HepG2 (cell line): ENCODE measurements around the gene ATG9A. TPM values are rescaled to one million over a fixed set of nuclear protein-coding genes. Genes with fewer than 3 reads are reported as not detected.

Experiments
- ARID4A ChIP-seq: sonication (generic); formaldehyde crosslinking; IDR thresholded peaks from 2 replicates; pipeline ENCODE4 v1.5.0; 2020; ENCODE audit warnings: mild to moderate bottlenecking, missing genetic modification reagents, borderline replicate concordance
- CCDC6 ChIP-seq: sonication (generic); formaldehyde crosslinking; IDR thresholded peaks from 2 replicates; pipeline ENCODE4 v1.8.1; 2022; ENCODE audit warnings: mild to moderate bottlenecking, missing genetic modification reagents, moderate library complexity
- EHMT2 ChIP-seq: fragments of 200-600 bp; sonication (generic); IDR thresholded peaks from 2 replicates; pipeline ENCODE4 v1.7.0; 2017; ENCODE audit warnings: antibody characterized with exemption, low read depth, low read length, borderline replicate concordance
- JUND ChIP-seq: sonication (generic); formaldehyde crosslinking; IDR thresholded peaks from 2 replicates; pipeline ENCODE4 v1.8.0; 2022; ENCODE audit warnings: mild to moderate bottlenecking, missing genetic modification reagents
- NCOA5 ChIP-seq: sonication (generic); formaldehyde crosslinking; IDR thresholded peaks from 2 replicates; pipeline ENCODE4 v1.4.0; 2020; ENCODE audit warnings: missing genetic modification reagents
- PBX3 ChIP-seq: sonication (generic); formaldehyde crosslinking; IDR thresholded peaks from 2 replicates; pipeline ENCODE4 v1.8.1; 2023; ENCODE audit warnings: missing genetic modification reagents, inconsistent platforms, borderline replicate concordance
- RELA ChIP-seq: sonication (generic); formaldehyde crosslinking; IDR thresholded peaks from 2 replicates; pipeline ENCODE4 v1.4.0; 2020; ENCODE audit warnings: missing genetic modification reagents
- RXRB ChIP-seq: IDR thresholded peaks from 2 replicates; pipeline ENCODE4 v1.6.1; 2016; ENCODE audit warnings: borderline replicate concordance, missing genetic modification reagents, missing compliant biosample characterization
- SMARCE1 ChIP-seq: fragments of 450-650 bp; IDR thresholded peaks from 2 replicates; pipeline ENCODE4 v1.6.1; 2017; ENCODE audit warnings: borderline replicate concordance
- TBX2 ChIP-seq: sonication (generic); formaldehyde crosslinking; IDR thresholded peaks from 2 replicates; pipeline ENCODE4 v1.5.0; 2020; ENCODE audit warnings: missing genetic modification reagents, mild to moderate bottlenecking, borderline replicate concordance
- ZBTB1 ChIP-seq: sonication (generic); formaldehyde crosslinking; IDR thresholded peaks from 2 replicates; pipeline ENCODE4 v1.4.0; 2020; ENCODE audit warnings: missing genetic modification reagents, borderline replicate concordance
- ZEB1 ChIP-seq: IDR thresholded peaks from 2 replicates; pipeline ENCODE4 v1.6.1; 2012; ENCODE audit warnings: mild to moderate bottlenecking, low read depth, inconsistent platforms; ENCODE audit not compliant: insufficient replicate concordance
- ZNF24 ChIP-seq: fragments of 450-650 bp; IDR thresholded peaks from 2 replicates; pipeline ENCODE4 v1.6.1; 2017; ENCODE audit warnings: antibody characterized with exemption, mild to moderate bottlenecking
- ZNF34 ChIP-seq: sonication (generic); formaldehyde crosslinking; IDR thresholded peaks from 2 replicates; pipeline ENCODE4 v1.4.0; 2020; ENCODE audit warnings: mild to moderate bottlenecking, missing genetic modification reagents, borderline replicate concordance
- polyA plus RNA-seq, 8 experiments: library from polyadenylated mRNA; depleted of rRNA in 3 of 8; stranded (reverse) in 7 of 8; unstranded in 1 of 8; fragments of >200 nt; fragmentation: Illumina TruSeq in 4 of 8; extraction: Trizol in 4 of 8; gene quantifications; 2 replicates each; pipeline versions ENCODE4 v1.2.1 to v1.2.3, GENCODE V29; 2011 to 2016; ENCODE audit warnings: low read depth in 4 of 8, missing spikeins in 1 of 8, mixed read lengths in 1 of 8; ENCODE audit not compliant: insufficient read depth in 1 of 8
- total RNA-seq, 5 experiments: library from RNA; depleted of rRNA; stranded (reverse); fragments of >200 nt; fragmentation: Illumina TruSeq; extraction: Trizol; gene quantifications; 2 replicates each; pipeline ENCODE4 v1.2.3, GENCODE V29; 2016; ENCODE audit warnings: low read depth in 1 of 5
- TF ChIP-seq, protein P1 (sequence below): sonication (generic); formaldehyde crosslinking; IDR thresholded peaks from 2 replicates; pipeline ENCODE4 v1.4.0; 2020; ENCODE audit warnings: missing genetic modification reagents
- TF ChIP-seq, protein P2 (sequence below): sonication (generic); formaldehyde crosslinking; IDR thresholded peaks from 2 replicates; pipeline ENCODE4 v1.4.0; 2020; ENCODE audit warnings: missing genetic modification reagents, borderline replicate concordance
- TF ChIP-seq, protein P3 (sequence below): sonication (generic); formaldehyde crosslinking; IDR thresholded peaks from 2 replicates; pipeline ENCODE4 v1.8.0; 2022; ENCODE audit warnings: missing genetic modification reagents, mild to moderate bottlenecking, moderate library complexity, borderline replicate concordance

Gene ATG9A
- total and polyA plus RNA-seq, 2 of the 13 experiments (the other 11 are each of a cell fraction or from before 2014, with no cell fraction given) = 35.0 to 131 TPM

DNA sequence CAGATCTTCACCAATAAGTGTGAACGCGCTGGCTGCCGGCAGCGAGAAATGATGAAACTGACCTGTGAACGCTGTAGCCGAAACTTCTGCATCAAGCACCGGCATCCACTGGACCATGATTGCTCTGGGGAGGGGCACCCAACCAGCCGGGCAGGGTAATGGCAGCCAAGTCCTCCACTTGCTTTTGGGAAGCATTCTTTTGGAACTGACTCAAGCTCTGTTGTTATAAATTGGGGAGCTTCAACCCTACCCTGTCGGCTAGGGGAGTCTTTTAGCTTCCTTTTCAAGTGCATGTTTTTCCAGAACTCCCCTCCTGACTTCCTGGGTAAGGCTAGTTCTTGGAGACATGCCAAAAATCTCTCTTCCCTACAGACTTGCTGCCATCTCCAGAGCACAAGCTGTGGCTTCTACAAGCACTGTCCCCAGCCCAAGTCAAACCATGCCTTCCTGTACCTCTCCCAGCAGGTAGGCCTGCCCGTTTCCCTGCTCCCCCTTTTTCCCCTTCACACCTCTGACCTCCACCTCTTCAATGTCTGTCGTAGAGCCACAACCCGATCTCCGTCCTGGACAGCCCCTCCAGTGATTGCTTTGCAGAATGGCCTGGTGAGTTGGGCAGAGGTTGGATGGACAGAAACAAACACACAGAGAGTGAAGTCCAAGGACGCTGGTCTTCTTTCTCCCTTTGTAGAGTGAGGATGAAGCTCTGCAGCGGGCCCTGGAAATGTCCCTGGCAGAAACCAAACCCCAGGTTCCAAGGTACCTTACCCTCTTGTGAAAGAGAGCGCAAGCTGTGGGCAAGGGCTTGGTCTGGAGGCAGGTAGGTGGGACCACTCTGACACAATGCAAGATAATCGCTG is 21.3 kb downstream of the ATG9A start (continued):
- TF ChIP-seq, protein P1, sequence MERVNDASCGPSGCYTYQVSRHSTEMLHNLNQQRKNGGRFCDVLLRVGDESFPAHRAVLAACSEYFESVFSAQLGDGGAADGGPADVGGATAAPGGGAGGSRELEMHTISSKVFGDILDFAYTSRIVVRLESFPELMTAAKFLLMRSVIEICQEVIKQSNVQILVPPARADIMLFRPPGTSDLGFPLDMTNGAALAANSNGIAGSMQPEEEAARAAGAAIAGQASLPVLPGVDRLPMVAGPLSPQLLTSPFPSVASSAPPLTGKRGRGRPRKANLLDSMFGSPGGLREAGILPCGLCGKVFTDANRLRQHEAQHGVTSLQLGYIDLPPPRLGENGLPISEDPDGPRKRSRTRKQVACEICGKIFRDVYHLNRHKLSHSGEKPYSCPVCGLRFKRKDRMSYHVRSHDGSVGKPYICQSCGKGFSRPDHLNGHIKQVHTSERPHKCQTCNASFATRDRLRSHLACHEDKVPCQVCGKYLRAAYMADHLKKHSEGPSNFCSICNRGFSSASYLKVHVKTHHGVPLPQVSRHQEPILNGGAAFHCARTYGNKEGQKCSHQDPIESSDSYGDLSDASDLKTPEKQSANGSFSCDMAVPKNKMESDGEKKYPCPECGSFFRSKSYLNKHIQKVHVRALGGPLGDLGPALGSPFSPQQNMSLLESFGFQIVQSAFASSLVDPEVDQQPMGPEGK (CRISPR knock-in tag) = peak; percentile 75
- TF ChIP-seq ZNF34 = no peak
- TF ChIP-seq NCOA5 = no peak
- no peak for TF ChIP-seq CCDC6 (CRISPR knock-in tag)
- no peak for TF ChIP-seq PBX3 (CRISPR knock-in tag)
- TF ChIP-seq RELA (CRISPR knock-in tag) = no peak
- peak; percentile 54; the same call in 1 of the 2 replicates for TF ChIP-seq ARID4A (CRISPR knock-in tag)
- TF ChIP-seq, protein P2, sequence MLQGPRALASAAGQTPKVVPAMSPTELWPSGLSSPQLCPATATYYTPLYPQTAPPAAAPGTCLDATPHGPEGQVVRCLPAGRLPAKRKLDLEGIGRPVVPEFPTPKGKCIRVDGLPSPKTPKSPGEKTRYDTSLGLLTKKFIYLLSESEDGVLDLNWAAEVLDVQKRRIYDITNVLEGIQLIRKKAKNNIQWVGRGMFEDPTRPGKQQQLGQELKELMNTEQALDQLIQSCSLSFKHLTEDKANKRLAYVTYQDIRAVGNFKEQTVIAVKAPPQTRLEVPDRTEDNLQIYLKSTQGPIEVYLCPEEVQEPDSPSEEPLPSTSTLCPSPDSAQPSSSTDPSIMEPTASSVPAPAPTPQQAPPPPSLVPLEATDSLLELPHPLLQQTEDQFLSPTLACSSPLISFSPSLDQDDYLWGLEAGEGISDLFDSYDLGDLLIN (CRISPR knock-in tag) = no peak
- no peak for TF ChIP-seq SMARCE1
- no peak for TF ChIP-seq ZNF24
- TF ChIP-seq JUND (CRISPR knock-in tag) = peak; percentile 53; the same call in 1 of the 2 replicates
- no peak; the same call in none of the 2 replicates for TF ChIP-seq TBX2 (CRISPR knock-in tag)
- no peak for TF ChIP-seq ZEB1
- peak; percentile 74; the same call in 1 of the 2 replicates for TF ChIP-seq EHMT2
- peak; percentile 88 for TF ChIP-seq RXRB (CRISPR knock-in tag)
- TF ChIP-seq, protein P3, sequence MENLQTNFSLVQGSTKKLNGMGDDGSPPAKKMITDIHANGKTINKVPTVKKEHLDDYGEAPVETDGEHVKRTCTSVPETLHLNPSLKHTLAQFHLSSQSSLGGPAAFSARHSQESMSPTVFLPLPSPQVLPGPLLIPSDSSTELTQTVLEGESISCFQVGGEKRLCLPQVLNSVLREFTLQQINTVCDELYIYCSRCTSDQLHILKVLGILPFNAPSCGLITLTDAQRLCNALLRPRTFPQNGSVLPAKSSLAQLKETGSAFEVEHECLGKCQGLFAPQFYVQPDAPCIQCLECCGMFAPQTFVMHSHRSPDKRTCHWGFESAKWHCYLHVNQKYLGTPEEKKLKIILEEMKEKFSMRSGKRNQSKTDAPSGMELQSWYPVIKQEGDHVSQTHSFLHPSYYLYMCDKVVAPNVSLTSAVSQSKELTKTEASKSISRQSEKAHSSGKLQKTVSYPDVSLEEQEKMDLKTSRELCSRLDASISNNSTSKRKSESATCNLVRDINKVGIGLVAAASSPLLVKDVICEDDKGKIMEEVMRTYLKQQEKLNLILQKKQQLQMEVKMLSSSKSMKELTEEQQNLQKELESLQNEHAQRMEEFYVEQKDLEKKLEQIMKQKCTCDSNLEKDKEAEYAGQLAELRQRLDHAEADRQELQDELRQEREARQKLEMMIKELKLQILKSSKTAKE (CRISPR knock-in tag) = peak; percentile 45; the same call in 1 of the 2 replicates
- TF ChIP-seq ZBTB1 (CRISPR knock-in tag) = no peak
